Activated CD4-positive, alpha-beta T cell treated with anti-CD3 and anti-CD28 coated beads, Interleukin-2, Interleukin-4, amounts not matched to agents 100 ng/mL and 50 ng/mL, durations not matched to agents 16 hours and 8 hours (primary cell): Measurements from ENCODE around the gene CFD.
"Not testable (repeated sequence)": the region's sequence is repeated elsewhere in the genome, so short reads cannot be mapped to it uniquely, and the experiment has no call there.

ENCODE experiments used
- DNase-seq: peaks from one replicate; pipeline ENCODE4 v3.0.0-alpha.2; 2020; ENCODE audit warnings: low spot score

The CFD gene

GRCh38 chr19:825897-826644 lies 33.4 kb upstream of the CFD start:
- no peak for DNase-seq

GRCh38 chr19:827314-827709 lies 32.2 kb upstream of the CFD start:
- no peak for DNase-seq

- no peak for DNase-seq
Measured at GRCh38 chr19:827710-828321, 31.6 kb upstream of the CFD start, which contains the start of gene AZU1. Gene AZU1, plus strand, starts transcription at chr19:827837. Its CDS starts 10 bp downstream, at chr19:827847.

- no peak for DNase-seq
Measured at GRCh38 chr19:829129-829758, 30.2 kb upstream of the CFD start.

- DNase-seq: no peak
Measured at GRCh38 chr19:831407-832369, 27.8 kb upstream of the CFD start.

- no peak for DNase-seq
Measured at GRCh38 chr19:834216-834615, 25.2 kb upstream of the CFD start.

GRCh38 chr19:835210-835810 lies 24.2 kb upstream of the CFD start:
- no peak for DNase-seq

GRCh38 chr19:840519-841206 lies 18.8 kb upstream of the CFD start, which contains the start of gene PRTN3:
Gene PRTN3, plus strand, starts transcription at chr19:840999. Its CDS starts 10 bp downstream, at chr19:841009.
- DNase-seq: no peak

GRCh38 chr19:842802-843179 lies 16.7 kb upstream of the CFD start:
- DNase-seq: not testable (repeated sequence)

- DNase-seq: no peak
Measured at GRCh38 chr19:843180-843835, 16.2 kb upstream of the CFD start.

GRCh38 chr19:843836-844545 lies 15.5 kb upstream of the CFD start:
- DNase-seq: no peak

GRCh38 chr19:844546-844971 lies 14.9 kb upstream of the CFD start:
- DNase-seq: no peak

GRCh38 chr19:845707-846521 lies 13.6 kb upstream of the CFD start:
- no peak for DNase-seq

GRCh38 chr19:848386-848921 lies 11.0 kb upstream of the CFD start:
- DNase-seq: no peak

- DNase-seq: not testable (repeated sequence)
Measured at GRCh38 chr19:849195-849594, 10.3 kb upstream of the CFD start.

GRCh38 chr19:850221-850978 lies 9.1 kb upstream of the CFD start:
- no peak for DNase-seq

- DNase-seq: no peak
Measured at GRCh38 chr19:850979-851335, 8.5 kb upstream of the CFD start.
